ENCODE data around the gene PRX.
"Not testable (repeated sequence)": the region's sequence is repeated elsewhere in the genome, so short reads cannot be mapped to it uniquely, and the experiment has no call there.

The PRX gene

GRCh38 chr19:40438284-40438683 lies 25.1 kb upstream of the PRX start:
- no peaks in the 10 kb centered on the region for H3K9me3 ChIP-seq (ENCODE audit: control extremely low read depth in 1 of 5, control insufficient read depth in 4 of 5, insufficient read depth in 2 of 5, low read depth in 1 of 5, low read length in 4 of 5)
- DNase-seq, result no peak
- ChIA-PET POLR2A (no interaction called here), CTCF (interaction anchor here (1.0 to 2.0 kb wide), 2 partner anchors 15 to 17 kb away, joined by 4 to 6 read pairs; no protein-coding TSS in a partner anchor)
- peaks cover 0 to 18% (median 14%) of the 10 kb centered on the region in 4 experiments for H3K36me3 ChIP-seq (ENCODE audit: control insufficient read depth in 4 of 4, insufficient read depth in 4 of 4, low read length in 3 of 4)
- 100% methylated on average over 1 of the region's 3 CpGs for WGBS (ENCODE audit: insufficient coverage)
- no peak overlapping the region for H3K27ac ChIP-seq (ENCODE audit: insufficient read depth in 1 of 2, low read depth in 1 of 2, low read length in 2 of 2, poor library complexity in 1 of 2, severe bottlenecking in 2 of 2)
- no peaks in the 10 kb centered on the region for H3K27me3 ChIP-seq (replicated peaks in 2 of 5; ENCODE audit: control insufficient read depth in 4 of 5, insufficient read depth in 5 of 5, low read length in 4 of 5)
- peaks cover 6 to 24% (median 13%) of the 10 kb centered on the region in 4 experiments for H3K4me1 ChIP-seq (ENCODE audit: control extremely low read depth in 1 of 4, control insufficient read depth in 4 of 4, insufficient read depth in 4 of 4, low read length in 3 of 4)
- no peak overlapping the region for H3K4me3 ChIP-seq (ENCODE audit: control insufficient read depth in 1 of 7, extremely low read depth in 1 of 7, insufficient read depth in 4 of 7, low read depth in 2 of 7, low read length in 6 of 7)

GRCh38 chr19:40433391-40434216 lies 20.4 kb upstream of the PRX start:
- H3K4me1 ChIP-seq (ENCODE audit: control extremely low read depth in 1 of 4, control insufficient read depth in 4 of 4, insufficient read depth in 4 of 4, low read length in 3 of 4), result peaks cover 0 to 25% (median 12%) of the 10 kb centered on the region in 4 experiments
- peak; percentile 61 to 76 (median 74) for DNase-seq
- CTCF ChIA-PET, result interaction anchor here (0.9 to 1.5 kb wide), 2 partner anchors 10 to 31 kb away, joined by 3 to 5 read pairs; no protein-coding TSS in a partner anchor
- no peaks in the 10 kb centered on the region for H3K36me3 ChIP-seq (ENCODE audit: control insufficient read depth in 4 of 4, insufficient read depth in 4 of 4, low read length in 3 of 4)
- POLR2A ChIA-PET, result interaction anchor here (1.0 kb wide), 1 partner anchor 13 kb away, joined by 4 read pairs; no protein-coding TSS in a partner anchor
- H3K27ac ChIP-seq (ENCODE audit: insufficient read depth in 1 of 2, low read depth in 1 of 2, low read length in 2 of 2, poor library complexity in 1 of 2, severe bottlenecking in 2 of 2), result peak overlapping the region; percentile 71 to 93
- WGBS (ENCODE audit: insufficient coverage), result 1% methylated on average over 35 of the region's 50 CpGs
- no peaks in the 10 kb centered on the region for H3K27me3 ChIP-seq (replicated peaks in 2 of 5; ENCODE audit: control insufficient read depth in 4 of 5, insufficient read depth in 5 of 5, low read length in 4 of 5)
- peak overlapping the region; percentile 47 to 85 (median 65) for H3K4me3 ChIP-seq (ENCODE audit: control insufficient read depth in 1 of 7, extremely low read depth in 1 of 7, insufficient read depth in 4 of 7, low read depth in 2 of 7, low read length in 6 of 7)
- H3K9me3 ChIP-seq (ENCODE audit: control extremely low read depth in 1 of 5, control insufficient read depth in 4 of 5, insufficient read depth in 2 of 5, low read depth in 1 of 5, low read length in 4 of 5), result no peaks in the 10 kb centered on the region

GRCh38 chr19:40432760-40433159 lies 19.6 kb upstream of the PRX start:
- CTCF ChIA-PET; DNase-seq; H3K36me3 ChIP-seq (ENCODE audit: control insufficient read depth in 4 of 4, insufficient read depth in 4 of 4, low read length in 3 of 4); H3K9me3 ChIP-seq (ENCODE audit: control extremely low read depth in 1 of 5, control insufficient read depth in 4 of 5, insufficient read depth in 2 of 5, low read depth in 1 of 5, low read length in 4 of 5); H3K27me3 ChIP-seq (replicated peaks in 2 of 5; ENCODE audit: control insufficient read depth in 4 of 5, insufficient read depth in 5 of 5, low read length in 4 of 5): not testable (repeated sequence)
- Histone ChIP-seq H3K4me3 (ENCODE audit: control insufficient read depth in 1 of 7, extremely low read depth in 1 of 7, insufficient read depth in 4 of 7, low read depth in 2 of 7, low read length in 6 of 7) (peak overlapping the region in 4 of 7 experiments; percentile 47 to 85 (median 67)), H3K4me1 (ENCODE audit: control extremely low read depth in 1 of 4, control insufficient read depth in 4 of 4, insufficient read depth in 4 of 4, low read length in 3 of 4) (peaks cover 0 to 25% (median 12%) of the 10 kb centered on the region in 4 experiments), H3K27ac (ENCODE audit: insufficient read depth in 1 of 2, low read depth in 1 of 2, low read length in 2 of 2, poor library complexity in 1 of 2, severe bottlenecking in 2 of 2) (peak overlapping the region in 1 of 2 experiments; percentile 93)
- WGBS (ENCODE audit: insufficient coverage), result 76% methylated on average over 4 of the region's 7 CpGs
- POLR2A ChIA-PET, result interaction anchor here (1.1 kb wide), 1 partner anchor 12 kb away, joined by 3 read pairs; no protein-coding TSS in a partner anchor

GRCh38 chr19:40431698-40432097 lies 18.5 kb upstream of the PRX start:
- WGBS (ENCODE audit: insufficient coverage), result 100% methylated on average over 1 of the region's 3 CpGs
- Histone ChIP-seq H3K4me3 (ENCODE audit: control insufficient read depth in 1 of 7, extremely low read depth in 1 of 7, insufficient read depth in 4 of 7, low read depth in 2 of 7, low read length in 6 of 7) (no peak overlapping the region), H3K9me3 (ENCODE audit: control extremely low read depth in 1 of 5, control insufficient read depth in 4 of 5, insufficient read depth in 2 of 5, low read depth in 1 of 5, low read length in 4 of 5) (no peaks in the 10 kb centered on the region), H3K36me3 (ENCODE audit: control insufficient read depth in 4 of 4, insufficient read depth in 4 of 4, low read length in 3 of 4) (no peaks in the 10 kb centered on the region), H3K27me3 (replicated peaks in 2 of 5; ENCODE audit: control insufficient read depth in 4 of 5, insufficient read depth in 5 of 5, low read length in 4 of 5) (no peaks in the 10 kb centered on the region), H3K27ac (ENCODE audit: insufficient read depth in 1 of 2, low read depth in 1 of 2, low read length in 2 of 2, poor library complexity in 1 of 2, severe bottlenecking in 2 of 2) (no peak overlapping the region), H3K4me1 (ENCODE audit: control extremely low read depth in 1 of 4, control insufficient read depth in 4 of 4, insufficient read depth in 4 of 4, low read length in 3 of 4) (peaks cover 0 to 25% (median 12%) of the 10 kb centered on the region in 4 experiments)
- CTCF ChIA-PET, result no interaction called here
- POLR2A ChIA-PET, result no interaction called here
- no peak for DNase-seq

- peaks cover 0 to 29% (median 16%) of the 10 kb centered on the region in 4 experiments for H3K4me1 ChIP-seq (ENCODE audit: control extremely low read depth in 1 of 4, control insufficient read depth in 4 of 4, insufficient read depth in 4 of 4, low read length in 3 of 4)
- H3K4me3 ChIP-seq (ENCODE audit: control insufficient read depth in 1 of 7, extremely low read depth in 1 of 7, insufficient read depth in 4 of 7, low read depth in 2 of 7, low read length in 6 of 7); H3K9me3 ChIP-seq (ENCODE audit: control extremely low read depth in 1 of 5, control insufficient read depth in 4 of 5, insufficient read depth in 2 of 5, low read depth in 1 of 5, low read length in 4 of 5); POLR2A ChIA-PET; DNase-seq; H3K36me3 ChIP-seq (ENCODE audit: control insufficient read depth in 4 of 4, insufficient read depth in 4 of 4, low read length in 3 of 4); H3K27me3 ChIP-seq (replicated peaks in 2 of 5; ENCODE audit: control insufficient read depth in 4 of 5, insufficient read depth in 5 of 5, low read length in 4 of 5); H3K27ac ChIP-seq (ENCODE audit: insufficient read depth in 1 of 2, low read depth in 1 of 2, low read length in 2 of 2, poor library complexity in 1 of 2, severe bottlenecking in 2 of 2): not testable (repeated sequence)
- CTCF ChIA-PET, result interaction anchor here (1.1 to 1.7 kb wide), 2 partner anchors 10 to 18 kb away, joined by 3 to 8 read pairs; no protein-coding TSS in a partner anchor
- 100% methylated on average over 7 of the region's 10 CpGs for WGBS (ENCODE audit: insufficient coverage)
Observed at GRCh38 chr19:40430242-40430641, 17.1 kb upstream of the PRX start.

GRCh38 chr19:40428197-40428596 lies 15.0 kb upstream of the PRX start:
- 83% methylated on average over 2 of the region's 7 CpGs for WGBS (ENCODE audit: insufficient coverage)
- CTCF ChIA-PET, result not testable (repeated sequence)

More at GRCh38 chr19:40428197-40428596, 15.0 kb upstream of the PRX start:
- DNase-seq; POLR2A ChIA-PET; H3K9me3 ChIP-seq (ENCODE audit: control extremely low read depth in 1 of 5, control insufficient read depth in 4 of 5, insufficient read depth in 2 of 5, low read depth in 1 of 5, low read length in 4 of 5); H3K36me3 ChIP-seq (ENCODE audit: control insufficient read depth in 4 of 4, insufficient read depth in 4 of 4, low read length in 3 of 4); H3K27ac ChIP-seq (ENCODE audit: insufficient read depth in 1 of 2, low read depth in 1 of 2, low read length in 2 of 2, poor library complexity in 1 of 2, severe bottlenecking in 2 of 2); H3K27me3 ChIP-seq (replicated peaks in 2 of 5; ENCODE audit: control insufficient read depth in 4 of 5, insufficient read depth in 5 of 5, low read length in 4 of 5); H3K4me3 ChIP-seq (ENCODE audit: control insufficient read depth in 1 of 7, extremely low read depth in 1 of 7, insufficient read depth in 4 of 7, low read depth in 2 of 7, low read length in 6 of 7): not testable (repeated sequence)
- peaks cover 4 to 23% (median 18%) of the 10 kb centered on the region in 4 experiments for H3K4me1 ChIP-seq (ENCODE audit: control extremely low read depth in 1 of 4, control insufficient read depth in 4 of 4, insufficient read depth in 4 of 4, low read length in 3 of 4)

All from common myeloid progenitor, CD34-positive (primary cell).